PFSK-1 (cell line): ENCODE data around the gene LIG3.

Experiments used
- FOXP2 ChIP-seq: optimal IDR thresholded peaks from 2 replicates; pipeline ENCODE3; 2011; ENCODE audit warnings: borderline replicate concordance, control low read depth, inconsistent platforms; ENCODE audit not compliant: insufficient read depth; ENCODE audit errors: extremely low read length, extremely low read depth
- POLR2AphosphoS5 ChIP-seq: IDR thresholded peaks from 2 replicates; pipeline ENCODE4 v1.6.1; 2012; ENCODE audit warnings: low read depth, mild to moderate bottlenecking, control low read depth, low read length, moderate library complexity
- REST ChIP-seq, 2 experiments: IDR thresholded peaks; 2 replicates each; pipeline versions ENCODE4 v1.6.1 to v1.8.0; 2011 to 2012; ENCODE audit warnings: low read depth in 2 of 2, low read length in 2 of 2, control low read depth in 1 of 2, inconsistent platforms in 1 of 2, mild to moderate bottlenecking in 1 of 2, moderate library complexity in 1 of 2; ENCODE audit not compliant: insufficient read depth in 1 of 2
- SIN3A ChIP-seq: IDR thresholded peaks from 2 replicates; pipeline ENCODE4 v1.6.1; 2012; ENCODE audit warnings: mild to moderate bottlenecking, low read length, moderate library complexity, borderline replicate concordance; ENCODE audit not compliant: insufficient read depth
- TAF1 ChIP-seq: IDR thresholded peaks from 2 replicates; pipeline ENCODE4 v1.6.1; 2012; ENCODE audit warnings: low read length, control low read depth, borderline replicate concordance; ENCODE audit not compliant: insufficient read depth

Gene LIG3

GRCh38 chr17:35016369-35016768 is 36.1 kb downstream of the LIG3 start:
- TF ChIP-seq REST (IDR thresholded peaks at IDR 0.05; ENCODE audit: insufficient read depth in 1 of 2, low read depth in 2 of 2, low read length in 2 of 2) (no peak), FOXP2 (no peak), SIN3A (no peak), POLR2AphosphoS5 (no peak), TAF1 (no peak)

- TF ChIP-seq TAF1, result no peak
- TF ChIP-seq FOXP2, result no peak
- TF ChIP-seq POLR2AphosphoS5, result no peak
- TF ChIP-seq SIN3A, result no peak
- no peak for TF ChIP-seq REST (IDR thresholded peaks at IDR 0.05; ENCODE audit: insufficient read depth in 1 of 2, low read depth in 2 of 2, low read length in 2 of 2)
Observed at GRCh38 chr17:35017021-35017420, 36.7 kb downstream of the LIG3 start.

- TF ChIP-seq FOXP2 (no peak), SIN3A (no peak), POLR2AphosphoS5 (no peak), REST (IDR thresholded peaks at IDR 0.05; ENCODE audit: insufficient read depth in 1 of 2, low read depth in 2 of 2, low read length in 2 of 2) (no peak), TAF1 (no peak)
Observed at GRCh38 chr17:35018814-35019213, 38.5 kb downstream of the LIG3 start.

GRCh38 chr17:35019386-35020179 is 39.3 kb downstream of the LIG3 start:
- TF ChIP-seq SIN3A, result no peak
- TF ChIP-seq REST (IDR thresholded peaks at IDR 0.05; ENCODE audit: insufficient read depth in 1 of 2, low read depth in 2 of 2, low read length in 2 of 2), result no peak
- TF ChIP-seq POLR2AphosphoS5, result no peak
- TF ChIP-seq FOXP2, result no peak
- TF ChIP-seq TAF1, result no peak
